ENCODE results near the gene DOCK1.

The DOCK1 gene

GRCh38 chr10:126949161-126949503 is 43.9 kb downstream of the DOCK1 start:
- Histone ChIP-seq H2BK5ac (ENCODE audit: low read depth, low read length, poor library complexity) (no peak overlapping the region), H3K4me2 (ENCODE audit: low read length) (no peak overlapping the region), H2BK12ac (ENCODE audit: low read length) (no peak overlapping the region), H3K79me2 (ENCODE audit: control insufficient read depth, insufficient read depth, low read length, poor library complexity) (peaks cover 16% of the 10 kb centered on the region), H3K4ac (ENCODE audit: low read depth, low read length) (peak overlapping the region; percentile 26), H3K27me3 (ENCODE audit: insufficient read depth, low read length) (no peaks in the 10 kb centered on the region), H3K14ac (ENCODE audit: low read length) (no peak overlapping the region), H3K9ac (ENCODE audit: low read length) (no peak overlapping the region), H3K4me3 (ENCODE audit: low read depth, low read length) (no peak overlapping the region), H4K91ac (ENCODE audit: low read depth, low read length) (no peak overlapping the region), H2AK5ac (ENCODE audit: low read length) (no peak overlapping the region), H3K4me1 (ENCODE audit: control insufficient read depth in 1 of 2, insufficient read depth in 2 of 2, low read length in 2 of 2) (no peaks in the 10 kb centered on the region), H3K18ac (ENCODE audit: low read length) (no peak overlapping the region), H3K79me1 (ENCODE audit: low read length) (no peaks in the 10 kb centered on the region), H3K27ac (ENCODE audit: low read depth, low read length) (no peak overlapping the region), H4K8ac (ENCODE audit: low read depth, low read length) (no peak overlapping the region), H3K9me3 (ENCODE audit: insufficient read depth, low read depth, low read length) (peaks cover 4% of the 10 kb centered on the region), H3K23ac (ENCODE audit: low read length) (no peak overlapping the region), H4K12ac (ENCODE audit: low read depth, low read length) (no peak overlapping the region), H2AFZ (ENCODE audit: insufficient read depth, low read length, poor library complexity) (no peak overlapping the region), H2BK120ac (ENCODE audit: insufficient read depth, low read length, poor library complexity) (no peak overlapping the region), H3K36me3 (ENCODE audit: control insufficient read depth in 1 of 2, insufficient read depth in 2 of 2, low read length in 2 of 2) (peaks cover 4 to 6% of the 10 kb centered on the region in 2 experiments)
- no CpG with 5 or more reads among the region's 4 CpGs for WGBS (ENCODE audit: extremely low coverage, insufficient coverage, insufficient read length)
- DNase-seq: no peak

DNA sequence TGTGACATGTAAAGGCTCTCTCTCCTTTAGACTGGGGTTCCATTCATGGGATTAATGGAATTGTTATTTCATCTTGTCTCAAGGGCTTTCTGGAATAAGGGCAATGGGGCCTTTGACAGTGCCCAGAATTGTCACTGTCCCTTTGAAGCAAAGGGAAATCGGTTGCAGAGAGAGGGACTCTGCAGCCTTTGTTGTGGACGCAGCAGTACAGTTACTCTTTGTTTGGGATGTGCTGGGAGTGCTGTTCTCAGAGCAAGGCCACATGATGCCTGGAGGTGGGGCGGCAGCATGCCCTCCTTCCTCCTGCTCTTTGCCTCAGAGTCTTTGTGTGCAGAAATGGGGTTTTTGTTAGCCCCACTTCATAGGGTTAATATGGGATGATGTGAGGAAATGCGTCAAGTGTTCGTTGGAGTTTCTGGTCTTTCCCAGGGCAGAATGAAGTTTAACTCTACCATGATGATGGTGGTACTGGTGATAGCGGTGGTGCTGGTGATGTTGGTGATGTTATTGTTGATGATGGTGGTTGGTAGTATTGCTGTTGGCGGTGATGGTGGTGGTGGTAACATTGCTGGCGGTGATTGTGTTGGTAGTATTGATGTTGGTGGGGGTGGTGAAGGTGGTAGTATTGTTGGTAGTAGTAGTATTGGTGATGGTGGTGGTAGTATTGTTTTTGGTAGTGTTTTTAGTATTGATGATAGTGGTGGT is 45.3 kb downstream of the DOCK1 start:
- no peak overlapping the region for H2BK5ac ChIP-seq (ENCODE audit: low read depth, low read length, poor library complexity)
- no peak overlapping the region for H3K9ac ChIP-seq (ENCODE audit: low read length)
- no peak overlapping the region for H3K18ac ChIP-seq (ENCODE audit: low read length)
- H4K91ac ChIP-seq (ENCODE audit: low read depth, low read length): no peak overlapping the region
- H3K4me1 ChIP-seq (ENCODE audit: control insufficient read depth in 1 of 2, insufficient read depth in 2 of 2, low read length in 2 of 2): peaks cover 0 to 4% of the 10 kb centered on the region in 2 experiments
- H3K14ac ChIP-seq (ENCODE audit: low read length): no peak overlapping the region
- no peak overlapping the region for H2BK12ac ChIP-seq (ENCODE audit: low read length)
- peaks cover 16% of the 10 kb centered on the region for H3K79me2 ChIP-seq (ENCODE audit: control insufficient read depth, insufficient read depth, low read length, poor library complexity)
- WGBS (ENCODE audit: extremely low coverage, insufficient coverage, insufficient read length): no CpG with 5 or more reads among the region's 8 CpGs
- no peak overlapping the region for H4K8ac ChIP-seq (ENCODE audit: low read depth, low read length)
- H3K4me3 ChIP-seq (ENCODE audit: low read depth, low read length): no peak overlapping the region
- H4K12ac ChIP-seq (ENCODE audit: low read depth, low read length): no peak overlapping the region
- H3K36me3 ChIP-seq (ENCODE audit: control insufficient read depth in 1 of 2, insufficient read depth in 2 of 2, low read length in 2 of 2): peaks cover 2 to 6% of the 10 kb centered on the region in 2 experiments
- H3K27ac ChIP-seq (ENCODE audit: low read depth, low read length): no peak overlapping the region
- H3K79me1 ChIP-seq (ENCODE audit: low read length): no peaks in the 10 kb centered on the region
- H2BK120ac ChIP-seq (ENCODE audit: insufficient read depth, low read length, poor library complexity): no peak overlapping the region
- peak overlapping the region; percentile 84 for H3K4ac ChIP-seq (ENCODE audit: low read depth, low read length)
- no peak overlapping the region for H3K23ac ChIP-seq (ENCODE audit: low read length)
- no peaks in the 10 kb centered on the region for H3K27me3 ChIP-seq (ENCODE audit: insufficient read depth, low read length)
- H2AK5ac ChIP-seq (ENCODE audit: low read length): no peak overlapping the region
- no peak overlapping the region for H3K4me2 ChIP-seq (ENCODE audit: low read length)
- no peak overlapping the region for H2AFZ ChIP-seq (ENCODE audit: insufficient read depth, low read length, poor library complexity)
- H3K9me3 ChIP-seq (ENCODE audit: insufficient read depth, low read depth, low read length): peaks cover 4% of the 10 kb centered on the region
- no peak for DNase-seq

GRCh38 chr10:126953886-126954285 is 48.7 kb downstream of the DOCK1 start:
- Histone ChIP-seq H2BK12ac (ENCODE audit: low read length) (no peak overlapping the region), H2BK120ac (ENCODE audit: insufficient read depth, low read length, poor library complexity) (no peak overlapping the region), H3K9me3 (ENCODE audit: insufficient read depth, low read depth, low read length) (peaks cover 4% of the 10 kb centered on the region)

DNA sequence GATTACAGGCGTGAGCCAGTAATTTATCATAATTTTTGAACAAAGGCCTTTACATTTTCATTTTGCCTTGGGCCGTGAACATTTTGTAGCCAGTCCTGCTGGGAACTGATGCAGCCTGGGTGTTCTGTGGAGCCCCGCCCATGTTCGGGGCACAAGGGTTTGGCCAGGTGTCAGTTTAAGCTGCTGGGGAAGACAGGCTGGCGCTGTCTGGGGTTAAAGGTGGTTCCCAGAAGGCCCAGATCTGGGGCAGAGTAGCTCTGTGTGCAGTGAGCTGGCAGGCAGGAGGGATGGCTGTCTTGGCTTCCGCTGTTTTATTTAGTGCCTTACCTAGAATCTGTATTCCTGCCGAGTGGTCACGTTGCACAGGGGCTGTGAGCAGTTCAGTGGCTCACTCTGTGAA is 50.2 kb downstream of the DOCK1 start:
- no peak overlapping the region for H3K4me2 ChIP-seq (ENCODE audit: low read length)
- no peak overlapping the region for H4K8ac ChIP-seq (ENCODE audit: low read depth, low read length)
- no peak overlapping the region for H2AK5ac ChIP-seq (ENCODE audit: low read length)
- peaks cover 6% of the 10 kb centered on the region for H3K9me3 ChIP-seq (ENCODE audit: insufficient read depth, low read depth, low read length)
- peak overlapping the region; percentile 15 for H3K4ac ChIP-seq (ENCODE audit: low read depth, low read length)
- no peak overlapping the region for H3K18ac ChIP-seq (ENCODE audit: low read length)
- H4K12ac ChIP-seq (ENCODE audit: low read depth, low read length): no peak overlapping the region
- H3K14ac ChIP-seq (ENCODE audit: low read length): no peak overlapping the region
- no peak for DNase-seq
- peaks cover 4% of the 10 kb centered on the region for H3K79me2 ChIP-seq (ENCODE audit: control insufficient read depth, insufficient read depth, low read length, poor library complexity)
- no peak overlapping the region for H4K91ac ChIP-seq (ENCODE audit: low read depth, low read length)
- peaks cover 0 to 2% of the 10 kb centered on the region in 2 experiments for H3K36me3 ChIP-seq (ENCODE audit: control insufficient read depth in 1 of 2, insufficient read depth in 2 of 2, low read length in 2 of 2)
- no CpG with 5 or more reads among the region's 8 CpGs for WGBS (ENCODE audit: extremely low coverage, insufficient coverage, insufficient read length)
- no peak overlapping the region for H2BK12ac ChIP-seq (ENCODE audit: low read length)
- H2BK120ac ChIP-seq (ENCODE audit: insufficient read depth, low read length, poor library complexity): no peak overlapping the region
- no peak overlapping the region for H3K27ac ChIP-seq (ENCODE audit: low read depth, low read length)
- no peaks in the 10 kb centered on the region for H3K79me1 ChIP-seq (ENCODE audit: low read length)
- H3K9ac ChIP-seq (ENCODE audit: low read length): no peak overlapping the region
- peaks cover 0 to 7% of the 10 kb centered on the region in 2 experiments for H3K4me1 ChIP-seq (ENCODE audit: control insufficient read depth in 1 of 2, insufficient read depth in 2 of 2, low read length in 2 of 2)
- no peak overlapping the region for H2BK5ac ChIP-seq (ENCODE audit: low read depth, low read length, poor library complexity)
- no peak overlapping the region for H2AFZ ChIP-seq (ENCODE audit: insufficient read depth, low read length, poor library complexity)
- H3K27me3 ChIP-seq (ENCODE audit: insufficient read depth, low read length): no peaks in the 10 kb centered on the region
- no peak overlapping the region for H3K4me3 ChIP-seq (ENCODE audit: low read depth, low read length)
- H3K23ac ChIP-seq (ENCODE audit: low read length): peak overlapping the region; percentile 53

More at GRCh38 chr10:126953886-126954285, 48.7 kb downstream of the DOCK1 start:
- H3K9ac ChIP-seq (ENCODE audit: low read length): no peak overlapping the region
- H4K8ac ChIP-seq (ENCODE audit: low read depth, low read length): no peak overlapping the region
- H3K27me3 ChIP-seq (ENCODE audit: insufficient read depth, low read length): no peaks in the 10 kb centered on the region
- no peak overlapping the region for H4K12ac ChIP-seq (ENCODE audit: low read depth, low read length)
- H2AFZ ChIP-seq (ENCODE audit: insufficient read depth, low read length, poor library complexity): no peak overlapping the region
- no peak overlapping the region for H3K14ac ChIP-seq (ENCODE audit: low read length)
- no peak overlapping the region for H3K27ac ChIP-seq (ENCODE audit: low read depth, low read length)
- H3K4ac ChIP-seq (ENCODE audit: low read depth, low read length): no peak overlapping the region
- peaks cover 0 to 4% of the 10 kb centered on the region in 2 experiments for H3K4me1 ChIP-seq (ENCODE audit: control insufficient read depth in 1 of 2, insufficient read depth in 2 of 2, low read length in 2 of 2)
- no peak overlapping the region for H3K23ac ChIP-seq (ENCODE audit: low read length)
- H2BK5ac ChIP-seq (ENCODE audit: low read depth, low read length, poor library complexity): no peak overlapping the region
- no peak overlapping the region for H3K4me3 ChIP-seq (ENCODE audit: low read depth, low read length)
- WGBS (ENCODE audit: extremely low coverage, insufficient coverage, insufficient read length): no CpG with 5 or more reads among the region's 5 CpGs
- H2AK5ac ChIP-seq (ENCODE audit: low read length): no peak overlapping the region
- H3K4me2 ChIP-seq (ENCODE audit: low read length): no peak overlapping the region
- no peaks in the 10 kb centered on the region for H3K79me1 ChIP-seq (ENCODE audit: low read length)
- H3K79me2 ChIP-seq (ENCODE audit: control insufficient read depth, insufficient read depth, low read length, poor library complexity): peaks cover 12% of the 10 kb centered on the region
- H3K18ac ChIP-seq (ENCODE audit: low read length): no peak overlapping the region
- peaks cover 0 to 2% of the 10 kb centered on the region in 2 experiments for H3K36me3 ChIP-seq (ENCODE audit: control insufficient read depth in 1 of 2, insufficient read depth in 2 of 2, low read length in 2 of 2)
- no peak overlapping the region for H4K91ac ChIP-seq (ENCODE audit: low read depth, low read length)
- no peak for DNase-seq

Measured in trophoblast cell (in vitro differentiated cells and primary cell).